ENCODE measurements around the gene NECTIN2. TPM values are rescaled to one million over a fixed set of nuclear protein-coding genes. Genes with fewer than 3 reads are reported as not detected.

NECTIN2 gene
- total RNA-seq, 1 experiment from 2014 or later, result 76.7 TPM

GRCh38 chr19:44814517-44814916 is 31.6 kb upstream of the NECTIN2 start:
- no peak for DNase-seq (ENCODE audit: low spot score)
- ChIA-PET POLR2A (ENCODE audit: low non-redundant PET) (no interaction called here), CTCF (no interaction called here)
- Histone ChIP-seq H3K4me3 (ENCODE audit: low read depth, low read length, poor library complexity, severe bottlenecking) (no peak overlapping the region), H3K36me3 (ENCODE audit: insufficient read depth, low read length, poor library complexity, severe bottlenecking) (no peaks in the 10 kb centered on the region), H3K9me3 (ENCODE audit: low read depth, low read length, poor library complexity, severe bottlenecking) (no peaks in the 10 kb centered on the region), H3K27ac (ENCODE audit: low read depth, low read length, poor library complexity, severe bottlenecking) (no peak overlapping the region), H3K4me1 (ENCODE audit: insufficient read depth, low read length, poor library complexity, severe bottlenecking) (no peaks in the 10 kb centered on the region), H3K27me3 (replicated peaks; ENCODE audit: insufficient read depth, low read depth, low read length, poor library complexity) (no peaks in the 10 kb centered on the region)
- BruUV-seq (replicated peaks), result no TSS peak
- TF ChIP-seq CTCF (conservative IDR thresholded peaks at IDR 0.05; ENCODE audit: low read depth, low read length), result no peak
- TF ChIP-seq EZH2 (IDR thresholded peaks at IDR 0.05; ENCODE audit: borderline replicate concordance, low read depth, low read length, poor library complexity, severe bottlenecking), result no peak
- intact Hi-C loops (cut with micrococcal nuclease; ENCODE audit: unreplicated experiment), result no loop called here

GRCh38 chr19:44816301-44816700 is 29.8 kb upstream of the NECTIN2 start:
- Histone ChIP-seq H3K4me1 (ENCODE audit: insufficient read depth, low read length, poor library complexity, severe bottlenecking) (no peaks in the 10 kb centered on the region), H3K27ac (ENCODE audit: low read depth, low read length, poor library complexity, severe bottlenecking) (no peak overlapping the region), H3K27me3 (replicated peaks; ENCODE audit: insufficient read depth, low read depth, low read length, poor library complexity) (no peaks in the 10 kb centered on the region), H3K4me3 (ENCODE audit: low read depth, low read length, poor library complexity, severe bottlenecking) (no peak overlapping the region), H3K36me3 (ENCODE audit: insufficient read depth, low read length, poor library complexity, severe bottlenecking) (no peaks in the 10 kb centered on the region), H3K9me3 (ENCODE audit: low read depth, low read length, poor library complexity, severe bottlenecking) (no peaks in the 10 kb centered on the region)
- no TSS peak for BruUV-seq (replicated peaks)
- DNase-seq (ENCODE audit: low spot score), result no peak
- ChIA-PET POLR2A (ENCODE audit: low non-redundant PET) (no interaction called here), CTCF (no interaction called here)
- intact Hi-C loops (cut with micrococcal nuclease; ENCODE audit: unreplicated experiment), result no loop called here
- TF ChIP-seq CTCF (conservative IDR thresholded peaks at IDR 0.05; ENCODE audit: low read depth, low read length) (no peak), EZH2 (IDR thresholded peaks at IDR 0.05; ENCODE audit: borderline replicate concordance, low read depth, low read length, poor library complexity, severe bottlenecking) (no peak)

- H3K27ac ChIP-seq (ENCODE audit: low read depth, low read length, poor library complexity, severe bottlenecking), result no peak overlapping the region
- no peaks in the 10 kb centered on the region for H3K9me3 ChIP-seq (ENCODE audit: low read depth, low read length, poor library complexity, severe bottlenecking)
- no TSS peak for BruUV-seq (replicated peaks)
- TF ChIP-seq CTCF (conservative IDR thresholded peaks at IDR 0.05; ENCODE audit: low read depth, low read length) (no peak), EZH2 (IDR thresholded peaks at IDR 0.05; ENCODE audit: borderline replicate concordance, low read depth, low read length, poor library complexity, severe bottlenecking) (no peak)
- H3K27me3 ChIP-seq (replicated peaks; ENCODE audit: insufficient read depth, low read depth, low read length, poor library complexity), result no peaks in the 10 kb centered on the region
- ChIA-PET CTCF (interaction anchor here (0.7 kb wide), 1 partner anchor 94 kb away, joined by 7 read pairs; no protein-coding TSS in a partner anchor), POLR2A (ENCODE audit: low non-redundant PET) (no interaction called here)
- H3K36me3 ChIP-seq (ENCODE audit: insufficient read depth, low read length, poor library complexity, severe bottlenecking), result no peaks in the 10 kb centered on the region
- DNase-seq (ENCODE audit: low spot score), result no peak
- intact Hi-C loops (cut with micrococcal nuclease; ENCODE audit: unreplicated experiment), result no loop called here
- H3K4me3 ChIP-seq (ENCODE audit: low read depth, low read length, poor library complexity, severe bottlenecking), result no peak overlapping the region
- peaks cover 5% of the 10 kb centered on the region for H3K4me1 ChIP-seq (ENCODE audit: insufficient read depth, low read length, poor library complexity, severe bottlenecking)
Measured at GRCh38 chr19:44817725-44818465, 28.2 kb upstream of the NECTIN2 start.

Measured in A673 (cell line).